HG03521 (cell line): ENCODE measurements around the gene MCU.

Experiments
- ATAC-seq: cut with Tn5 transposase; IDR thresholded peaks from one replicate; pipeline ENCODE4 v1.9.1; 2021; ENCODE audit warnings: mild to moderate bottlenecking, moderate library complexity; ENCODE audit not compliant: unreplicated experiment

The MCU gene

DNA sequence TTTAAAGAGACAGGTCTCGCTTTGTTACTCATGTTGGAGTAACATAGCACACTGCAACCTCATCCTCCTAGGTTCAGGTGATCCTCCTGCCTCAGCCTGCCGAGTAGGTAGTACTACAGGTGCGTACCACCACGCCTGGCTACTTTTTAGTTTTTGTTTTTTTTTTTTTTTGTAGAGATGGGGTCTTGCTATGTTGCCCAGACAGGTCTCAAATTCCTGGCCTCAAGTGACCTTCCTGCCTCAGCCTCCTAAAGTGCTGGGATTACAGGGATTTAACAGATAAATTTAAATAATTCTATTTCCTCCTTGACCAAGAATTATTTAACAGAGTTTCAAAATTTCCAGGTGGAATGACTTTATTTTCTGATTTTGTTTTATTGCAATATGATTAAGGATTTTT lies 104.6 kb downstream of the MCU start:
- ATAC-seq = no peak

DNA sequence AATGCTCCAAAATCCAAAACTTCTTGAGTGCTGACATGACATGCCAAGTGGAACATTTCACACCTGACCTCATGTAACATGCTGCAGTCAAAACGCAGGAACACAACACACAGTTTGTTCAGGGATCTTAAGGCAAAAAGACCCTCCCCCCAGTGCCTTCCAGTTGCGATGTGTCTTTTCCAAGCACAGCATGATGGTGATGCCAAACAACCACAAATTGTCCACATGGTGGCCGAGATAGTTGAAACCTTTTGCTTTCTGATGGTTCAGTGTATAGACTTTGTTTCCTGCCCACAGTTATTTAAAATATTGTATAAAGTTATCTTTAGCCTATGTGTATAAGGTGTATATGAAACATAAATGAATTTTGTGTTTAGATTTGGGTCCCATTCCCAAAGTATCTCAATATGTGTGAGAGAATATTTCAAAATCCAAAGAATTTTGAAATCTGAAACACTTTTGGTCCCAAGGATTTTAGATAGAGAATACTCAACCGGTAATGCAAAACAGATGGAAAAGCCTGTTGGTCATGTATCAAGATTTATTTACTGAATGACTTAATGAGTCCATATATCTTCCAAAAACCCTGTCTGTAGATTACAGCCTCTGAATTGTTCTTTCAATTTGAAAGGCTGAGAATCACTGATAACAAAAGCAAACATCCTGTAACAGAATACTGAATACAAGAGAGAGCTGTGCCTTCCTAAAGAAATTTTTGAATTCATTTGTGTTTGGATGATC lies 108.2 kb downstream of the MCU start:
- no peak for ATAC-seq

DNA sequence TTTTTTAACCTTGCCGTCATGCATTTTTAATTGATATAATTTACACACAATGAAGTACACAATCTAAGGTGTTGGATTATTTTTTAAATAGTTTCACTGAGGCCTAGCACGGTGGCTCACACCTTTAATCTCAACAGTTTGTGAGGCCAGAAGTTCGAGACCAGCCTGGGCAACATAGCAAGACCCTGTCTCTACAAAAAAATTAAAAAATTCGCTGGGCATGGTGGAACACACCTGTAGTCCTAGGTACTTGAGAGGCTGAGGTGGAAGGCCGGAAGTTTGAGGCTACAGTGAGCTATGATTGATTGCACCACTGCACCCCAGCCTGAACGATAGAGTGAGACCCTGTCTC lies 108.8 kb downstream of the MCU start:
- ATAC-seq = no peak

DNA sequence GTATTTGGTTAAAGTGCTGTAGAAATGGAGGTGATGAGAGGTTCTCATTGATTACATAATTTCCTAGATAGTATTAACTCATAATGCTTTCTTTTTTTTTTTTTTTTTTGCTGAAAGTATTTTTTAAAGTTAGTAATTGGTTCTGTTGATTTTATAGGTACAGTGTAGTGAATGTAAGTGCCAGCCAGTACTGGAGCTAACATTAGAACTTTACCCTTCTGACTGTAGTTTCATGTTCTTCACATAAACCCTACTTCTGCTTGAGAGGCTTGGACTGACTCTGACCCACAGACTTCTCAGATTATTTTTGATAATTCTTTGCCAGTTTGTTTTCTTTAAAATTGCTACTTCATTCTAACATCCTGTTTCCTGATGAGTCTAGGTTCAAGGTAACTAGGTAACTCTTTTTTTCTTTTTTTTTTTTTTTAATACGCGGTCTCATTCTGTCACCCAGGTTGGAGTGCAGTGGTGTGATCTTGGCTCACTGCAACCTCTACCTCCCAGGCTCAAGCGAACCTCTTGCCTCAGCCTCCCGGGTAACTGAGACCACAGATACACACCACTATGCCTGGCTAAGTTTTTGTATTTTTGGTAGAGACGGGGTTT lies 109.4 kb downstream of the MCU start:
- no peak for ATAC-seq

DNA sequence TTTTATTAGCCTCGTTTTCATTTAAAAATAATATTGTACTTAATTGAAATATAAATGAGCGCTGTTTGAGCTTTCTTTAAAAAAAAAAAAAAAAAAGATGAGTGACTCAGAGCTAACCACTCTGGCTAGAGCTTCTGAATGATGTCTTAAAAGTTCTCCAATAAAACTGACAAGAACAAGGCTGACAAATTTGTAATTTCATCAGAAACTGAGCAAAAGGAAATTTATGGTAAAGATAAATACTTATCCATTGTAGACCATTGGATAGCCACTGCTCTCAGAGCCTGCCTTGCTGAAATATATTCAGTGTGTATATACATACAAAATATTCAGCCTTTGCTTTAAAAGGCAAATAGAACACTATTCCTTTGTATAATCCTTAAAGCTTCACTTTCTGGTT lies 110.4 kb downstream of the MCU start:
- no peak for ATAC-seq

DNA sequence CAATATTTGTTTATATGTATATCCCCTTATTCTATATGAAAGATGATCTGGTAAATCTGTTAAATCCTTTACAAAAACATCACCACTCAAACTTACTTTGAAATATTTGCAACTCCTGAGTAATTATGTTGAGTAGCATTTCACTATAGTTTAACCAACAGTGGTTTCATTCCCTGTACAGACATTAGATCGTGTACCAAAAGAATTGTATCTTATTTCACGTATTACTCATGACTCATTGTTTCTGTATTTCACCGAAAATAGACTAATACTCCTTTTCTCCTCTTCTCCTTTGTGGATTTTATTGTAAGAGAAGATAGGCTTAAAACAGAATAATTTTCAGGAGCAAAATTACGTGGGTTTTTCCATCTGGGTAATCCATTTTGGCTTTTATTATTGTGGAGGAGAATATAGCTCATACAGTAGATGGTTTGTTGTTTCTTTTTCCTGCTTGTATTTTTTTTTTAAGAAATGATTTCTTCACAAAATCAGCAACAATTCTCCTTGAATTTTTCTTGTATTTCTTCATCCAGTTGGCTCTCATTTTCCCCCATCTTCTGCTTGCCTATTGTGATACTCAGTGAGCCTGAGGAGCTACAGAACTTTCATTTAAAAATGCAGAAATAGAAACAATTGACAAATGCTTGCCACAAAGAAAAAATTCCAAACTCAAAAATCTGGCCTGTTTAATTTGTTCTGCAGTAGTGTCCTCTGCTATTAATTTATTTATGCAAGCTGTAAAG lies 111.0 kb downstream of the MCU start:
- ATAC-seq = no peak

DNA sequence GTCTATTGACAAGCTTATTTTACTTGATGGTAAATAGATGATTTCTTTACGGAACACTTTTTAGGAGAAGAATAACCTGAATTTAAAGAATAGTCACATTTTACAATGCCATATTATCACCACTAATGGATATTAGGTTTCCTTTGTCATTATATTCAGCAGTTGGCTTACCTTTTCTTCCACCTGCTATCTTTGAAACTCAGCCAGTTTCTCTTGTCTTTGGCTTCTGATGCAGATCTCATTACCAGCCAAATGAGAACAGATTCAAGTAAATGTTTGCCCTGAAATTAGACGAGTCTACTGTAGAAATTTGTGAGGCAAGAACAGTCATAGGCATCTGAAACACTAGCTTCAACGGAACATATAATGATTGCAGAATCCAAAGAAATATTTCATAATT lies 116.1 kb downstream of the MCU start:
- no peak for ATAC-seq

DNA sequence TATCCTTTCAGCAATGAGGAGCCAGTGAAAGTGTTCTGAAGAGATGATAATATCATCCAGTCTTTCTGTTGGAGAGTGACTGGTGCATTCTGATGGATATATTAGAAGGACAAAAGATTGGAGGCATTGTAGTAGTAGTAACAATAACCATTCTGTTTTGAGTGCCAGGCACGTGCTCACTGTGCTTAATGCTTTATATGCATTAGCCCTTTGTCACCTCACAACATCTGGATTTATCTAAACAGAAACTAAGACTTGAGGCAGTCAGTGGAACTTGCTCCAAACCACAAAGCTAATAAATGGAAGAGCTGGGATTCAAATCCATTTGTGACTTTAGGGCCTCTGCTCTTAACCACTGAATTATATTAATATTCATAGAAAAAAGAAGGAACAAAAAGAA lies 117.1 kb downstream of the MCU start:
- ATAC-seq = no peak

DNA sequence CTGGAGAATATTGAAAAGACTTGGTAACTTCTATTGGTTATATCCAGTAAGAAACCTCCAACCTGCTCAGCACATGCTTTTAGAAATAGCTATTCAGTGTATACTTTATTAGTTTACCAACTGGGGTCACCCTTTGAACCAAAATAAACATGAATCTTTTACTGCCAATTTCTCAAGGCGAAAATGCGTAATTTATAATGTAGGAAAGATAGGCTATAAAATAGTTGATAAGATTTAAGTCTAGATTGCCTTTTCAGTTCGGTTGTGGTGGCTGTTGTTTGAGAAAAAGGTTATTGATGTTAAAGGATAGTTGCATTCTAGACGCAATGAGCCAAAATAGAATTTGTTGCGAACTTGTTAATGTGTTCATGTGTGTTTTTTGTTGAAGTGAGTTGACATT lies 119.0 kb downstream of the MCU start:
- no peak for ATAC-seq

DNA sequence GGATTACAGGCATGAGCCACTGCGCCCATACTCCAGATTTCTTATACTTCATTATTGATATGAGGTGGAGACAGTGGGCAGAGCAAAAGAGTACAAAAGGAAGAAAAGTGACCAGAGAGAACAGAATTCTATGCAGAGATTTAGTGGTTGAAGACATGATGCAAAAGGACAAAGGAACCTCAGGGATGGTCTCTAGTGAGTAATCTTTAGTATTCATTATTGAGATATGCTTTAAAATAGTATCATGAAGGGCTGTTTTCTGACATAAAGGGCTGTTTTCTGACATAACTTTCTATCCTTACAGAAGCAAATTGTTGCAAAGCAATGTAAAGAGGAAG lies 120.4 kb downstream of the MCU start:
- ATAC-seq = no peak

DNA sequence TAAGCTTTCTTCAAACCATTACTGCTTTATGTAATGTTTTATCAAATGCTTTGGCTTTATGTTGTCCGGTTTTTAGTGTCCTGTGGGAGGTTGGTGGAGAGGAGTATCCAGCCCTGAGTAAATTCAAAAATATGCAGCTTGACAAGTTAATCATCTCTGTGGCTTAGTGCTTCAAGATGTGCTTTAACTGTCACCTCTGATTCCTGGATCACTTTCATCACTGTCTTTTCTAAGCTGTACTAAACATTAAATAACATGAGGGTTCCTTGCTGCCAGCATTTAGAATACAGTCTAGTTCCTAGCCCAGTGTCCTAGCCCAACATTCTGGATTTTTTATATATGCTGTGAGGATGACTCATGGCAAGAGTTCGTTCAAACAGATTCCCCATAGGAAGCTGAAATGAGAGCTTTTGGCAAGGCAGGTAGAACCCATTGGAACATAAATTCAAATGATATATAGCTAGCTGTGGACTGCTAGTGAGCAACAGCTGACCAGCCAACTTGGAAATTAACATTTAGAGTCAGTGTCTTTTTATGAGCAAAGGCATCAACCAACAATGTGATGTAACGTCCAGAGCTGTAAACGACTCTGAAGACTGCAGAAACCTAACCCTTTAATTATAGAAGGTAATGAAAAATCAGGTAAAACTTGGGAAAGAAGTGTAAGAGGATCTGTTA lies 120.9 kb downstream of the MCU start:
- ATAC-seq = no peak

DNA sequence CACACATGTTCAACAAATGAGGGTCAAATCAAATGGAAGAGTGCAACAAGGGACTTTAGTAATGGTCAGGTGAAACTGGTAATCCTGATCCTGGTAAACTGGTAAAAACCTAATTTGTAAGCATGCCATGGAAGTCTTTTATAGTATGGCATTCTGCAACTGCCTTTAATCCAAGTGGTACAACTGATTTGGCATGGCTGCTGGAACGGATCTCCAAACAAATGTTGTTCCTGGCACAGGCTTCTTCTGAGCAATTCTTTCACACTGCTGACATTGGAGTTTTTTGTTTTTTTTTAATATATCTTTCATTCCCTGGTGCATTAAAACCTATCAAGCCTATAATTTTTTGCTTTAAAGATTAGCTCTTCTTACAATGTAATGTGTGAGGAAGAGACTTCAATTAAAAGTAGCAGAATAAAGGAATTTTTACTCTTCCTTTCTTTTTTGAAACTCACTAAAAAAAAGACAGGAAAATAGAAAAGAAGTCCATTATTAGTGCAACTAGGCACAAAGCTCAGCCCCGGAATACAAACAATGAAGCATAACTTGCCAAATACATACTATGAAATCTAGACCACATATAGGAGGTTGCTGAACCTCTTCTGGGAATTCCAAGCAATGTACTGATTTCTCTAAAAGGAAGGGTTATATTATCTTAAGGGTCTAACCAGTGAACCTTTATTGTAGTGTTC lies 122.3 kb downstream of the MCU start:
- ATAC-seq = no peak

DNA sequence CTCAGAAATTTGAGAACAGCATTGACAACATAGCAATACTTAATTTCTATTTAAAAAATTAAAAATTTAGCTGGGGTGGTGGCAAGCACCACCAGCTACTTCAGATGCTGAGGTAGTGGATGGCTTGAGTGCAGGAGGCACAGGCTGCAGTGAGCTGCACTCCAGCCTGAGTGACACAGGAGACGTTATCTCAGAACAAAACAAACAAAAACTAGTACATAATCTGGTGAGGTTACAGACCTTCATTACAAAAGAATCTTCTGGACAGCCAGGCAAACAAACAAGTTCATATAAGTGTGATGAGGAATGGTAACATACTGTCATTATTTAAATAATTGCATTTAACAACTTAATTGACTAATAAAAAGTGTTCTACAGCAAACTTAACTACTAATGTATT lies 124.6 kb downstream of the MCU start:
- ATAC-seq = no peak

DNA sequence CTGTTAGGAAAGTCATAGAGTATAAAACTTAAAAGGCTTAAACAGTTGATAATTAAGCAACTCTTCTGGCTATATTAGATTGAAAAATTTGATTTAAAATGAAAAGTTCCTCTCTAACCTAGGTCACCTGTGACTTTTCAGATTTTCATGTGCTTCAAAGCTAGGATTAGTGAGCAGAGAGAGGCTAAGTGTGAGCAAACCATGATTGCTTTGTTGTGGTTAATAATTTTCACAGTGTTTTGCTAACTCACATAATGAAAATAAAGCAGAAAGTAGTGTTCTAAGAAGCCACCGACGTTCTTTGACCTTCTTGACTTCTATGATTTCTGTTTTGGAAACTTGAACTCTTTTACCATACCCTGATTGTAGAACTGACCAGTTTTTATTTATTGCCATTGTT lies 126.1 kb downstream of the MCU start:
- no peak for ATAC-seq

DNA sequence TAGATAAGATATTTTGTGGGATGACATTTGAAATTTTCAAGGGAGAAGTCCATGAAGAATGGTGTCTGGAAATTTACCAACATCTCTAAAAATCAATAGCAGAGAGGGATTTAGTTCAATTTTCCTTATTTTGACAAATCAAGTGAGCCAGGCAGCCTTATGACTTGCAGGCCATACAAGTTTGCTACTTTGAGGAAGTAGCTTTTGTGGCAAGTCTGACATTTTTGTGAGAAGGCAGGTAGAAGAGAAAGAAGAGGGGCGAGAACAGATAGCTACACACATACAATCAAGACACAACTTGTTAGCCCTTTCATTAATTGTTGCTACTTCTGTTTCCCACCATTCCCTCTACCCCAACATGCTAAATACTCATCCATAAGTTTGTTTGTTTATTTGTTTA lies 127.1 kb downstream of the MCU start:
- no peak for ATAC-seq

DNA sequence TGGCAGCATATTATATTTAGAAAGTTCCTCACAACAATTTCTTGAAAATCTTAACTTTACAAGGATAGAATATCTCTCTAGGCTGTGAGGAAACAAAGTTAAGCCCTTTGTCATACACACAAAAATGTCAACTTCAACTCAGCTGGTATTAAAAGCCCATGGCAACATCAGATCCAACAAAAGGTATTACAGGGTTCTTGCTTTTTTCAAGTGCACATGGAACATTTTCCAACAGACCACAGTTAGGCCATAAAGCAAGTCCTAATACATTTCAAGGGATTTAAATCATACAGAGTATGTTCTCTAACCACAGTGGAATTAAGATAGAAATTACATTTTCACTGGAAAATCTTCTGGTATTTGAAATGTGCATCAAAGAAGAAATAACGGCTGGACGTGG lies 129.7 kb downstream of the MCU start:
- ATAC-seq = no peak

DNA sequence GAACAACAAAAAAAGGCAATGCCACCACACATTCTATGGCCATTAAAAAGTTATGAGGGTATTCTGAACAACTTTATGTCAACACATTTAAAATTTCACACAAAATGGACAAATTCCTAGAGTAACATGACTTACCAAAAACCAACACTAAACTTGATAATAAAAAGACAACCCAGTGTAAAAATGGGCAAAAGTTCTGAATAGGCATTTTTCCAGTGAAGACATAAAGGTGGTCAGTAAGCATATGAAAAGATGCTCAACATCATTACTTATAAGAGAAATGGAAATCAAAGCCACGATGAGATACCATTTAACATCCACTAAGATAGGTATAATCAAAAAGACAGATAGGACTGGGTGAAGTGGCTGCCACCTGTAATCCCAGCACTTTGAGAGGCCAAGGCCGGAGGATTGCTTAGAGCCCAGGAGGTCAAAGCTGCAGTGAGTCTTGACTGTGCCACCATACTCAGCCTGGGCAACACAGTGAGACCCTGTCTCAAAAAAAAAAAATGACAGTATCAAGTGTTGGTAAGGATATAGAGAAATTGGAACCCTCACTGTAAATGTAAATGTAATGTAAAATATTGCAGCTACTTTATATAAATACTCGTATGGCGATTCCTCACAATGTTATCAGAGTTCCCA lies 130.5 kb downstream of the MCU start:
- no peak for ATAC-seq

DNA sequence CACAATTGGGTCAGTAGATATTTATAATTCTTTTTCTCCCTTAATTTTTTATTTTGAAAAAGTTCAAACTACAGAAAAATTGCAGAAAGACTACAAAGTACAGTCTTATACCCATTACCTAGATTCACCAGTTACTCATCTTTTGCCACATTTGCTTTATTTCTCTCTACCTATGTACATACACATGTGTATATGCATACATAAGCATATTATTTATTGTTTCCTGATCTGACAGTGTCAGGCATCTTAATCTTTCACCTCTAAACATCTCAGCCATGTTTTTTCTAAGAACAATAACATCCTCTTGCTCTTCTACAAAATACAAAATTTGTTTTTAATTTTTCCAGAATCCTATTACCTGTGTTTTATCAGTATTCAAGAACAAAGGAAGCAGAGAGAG lies 133.2 kb downstream of the MCU start:
- ATAC-seq = no peak

DNA sequence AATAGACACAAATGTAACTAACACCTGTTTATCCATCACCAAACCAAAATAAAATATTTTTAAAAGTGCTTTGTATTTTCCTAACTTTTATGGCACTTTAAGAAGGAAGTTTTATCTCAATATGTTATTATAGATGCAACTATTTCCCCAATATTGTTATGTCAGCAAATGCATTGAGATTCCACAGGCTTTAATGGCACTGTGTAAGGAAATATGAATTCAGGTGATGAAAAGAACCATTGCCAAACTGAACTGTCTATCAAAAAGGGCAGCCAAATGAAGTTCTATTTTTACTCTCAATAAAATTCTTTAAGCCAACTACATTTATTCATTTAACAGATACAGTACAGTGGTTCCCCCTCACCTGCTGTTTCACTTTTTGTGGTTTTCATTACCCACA lies 134.4 kb downstream of the MCU start:
- no peak for ATAC-seq

DNA sequence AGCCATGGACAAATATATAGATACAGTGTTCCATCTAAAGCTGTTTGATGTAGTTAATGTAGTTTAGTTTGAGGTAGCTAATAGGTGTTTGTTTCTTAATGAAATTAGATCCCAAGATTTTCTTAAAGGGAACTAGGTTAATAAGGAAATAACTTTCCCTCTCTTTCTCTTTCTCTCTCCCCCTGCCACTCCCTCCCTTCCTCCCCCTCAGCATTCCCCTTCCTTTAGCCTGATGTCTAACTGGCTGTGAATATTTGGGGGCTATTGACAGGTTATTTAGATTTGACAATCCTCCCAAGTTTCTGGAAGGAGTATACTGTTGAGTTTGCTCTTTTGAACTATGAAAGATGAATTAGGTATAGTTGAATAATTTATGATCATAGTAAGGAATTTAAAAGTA lies 136.4 kb downstream of the MCU start:
- no peak for ATAC-seq

DNA sequence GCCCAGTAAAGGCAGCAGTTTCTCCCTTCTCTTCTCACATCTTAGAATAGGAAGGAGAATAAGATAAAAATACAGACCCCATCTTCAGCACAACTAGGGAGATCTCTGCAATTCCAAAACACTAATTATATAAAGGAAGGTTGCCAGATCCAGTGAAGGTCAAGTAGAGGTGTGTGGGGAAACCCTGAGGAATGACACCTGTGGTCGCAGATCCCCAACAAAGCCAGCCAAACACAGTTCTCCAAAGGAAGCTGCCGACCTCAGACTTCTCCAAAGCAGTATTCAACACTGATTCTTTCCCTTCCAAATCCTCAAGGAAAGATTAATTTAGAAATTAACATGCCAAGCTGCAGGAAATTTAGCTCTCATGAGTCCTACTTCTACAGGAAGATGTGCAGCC lies 138.7 kb downstream of the MCU start:
- no peak for ATAC-seq
